H1 (cell line): ENCODE measurements around the gene BNIP2. TPM values are rescaled to one million over a fixed set of nuclear protein-coding genes. Genes with fewer than 3 reads are reported as not detected.

Experiments used
- CHD2 ChIP-seq: IDR thresholded peaks from 2 replicates; pipeline ENCODE4 v1.6.1; 2012; ENCODE audit warnings: low read length, improper control_type of control experiment
- POLR2A ChIP-seq, 2 experiments: IDR thresholded peaks; 1 replicate in 1 of 2; 2 replicates in 1 of 2; pipeline ENCODE4 v1.6.1; 2011; ENCODE audit warnings: low read depth in 2 of 2, low read length in 2 of 2, mild to moderate bottlenecking in 2 of 2; ENCODE audit errors: control extremely low read depth in 1 of 2
- polyA plus RNA-seq, 7 experiments: library from polyadenylated mRNA; depleted of rRNA in 3 of 7; stranded (reverse) in 5 of 7; unstranded in 2 of 7; fragments of >200 nt in 5 of 7; fragments of 200-250 nt in 2 of 7; gene quantifications; 1 replicate in 5 of 7; 2 replicates in 1 of 7; 4 replicates in 1 of 7; pipeline versions ENCODE4 v1.2.1 to v1.2.3, GENCODE V29; 2011 to 2013; ENCODE audit warnings: missing spikeins in 2 of 7, mixed read lengths in 2 of 7
- total RNA-seq: library from RNA; stranded (reverse); fragmentation: NEBNext Ultra II Directional; extraction: Animal tissue kit (Norgen Biotek cat#: 25700); gene quantifications from 2 replicates; pipeline ENCODE4 v1.2.1, GENCODE V29; 2021

BNIP2 gene
- total and polyA plus RNA-seq, 2 of the 8 experiments (the other 6 are each of a cell fraction or from before 2014, with no cell fraction given): 11.8 to 40.6 TPM

DNA sequence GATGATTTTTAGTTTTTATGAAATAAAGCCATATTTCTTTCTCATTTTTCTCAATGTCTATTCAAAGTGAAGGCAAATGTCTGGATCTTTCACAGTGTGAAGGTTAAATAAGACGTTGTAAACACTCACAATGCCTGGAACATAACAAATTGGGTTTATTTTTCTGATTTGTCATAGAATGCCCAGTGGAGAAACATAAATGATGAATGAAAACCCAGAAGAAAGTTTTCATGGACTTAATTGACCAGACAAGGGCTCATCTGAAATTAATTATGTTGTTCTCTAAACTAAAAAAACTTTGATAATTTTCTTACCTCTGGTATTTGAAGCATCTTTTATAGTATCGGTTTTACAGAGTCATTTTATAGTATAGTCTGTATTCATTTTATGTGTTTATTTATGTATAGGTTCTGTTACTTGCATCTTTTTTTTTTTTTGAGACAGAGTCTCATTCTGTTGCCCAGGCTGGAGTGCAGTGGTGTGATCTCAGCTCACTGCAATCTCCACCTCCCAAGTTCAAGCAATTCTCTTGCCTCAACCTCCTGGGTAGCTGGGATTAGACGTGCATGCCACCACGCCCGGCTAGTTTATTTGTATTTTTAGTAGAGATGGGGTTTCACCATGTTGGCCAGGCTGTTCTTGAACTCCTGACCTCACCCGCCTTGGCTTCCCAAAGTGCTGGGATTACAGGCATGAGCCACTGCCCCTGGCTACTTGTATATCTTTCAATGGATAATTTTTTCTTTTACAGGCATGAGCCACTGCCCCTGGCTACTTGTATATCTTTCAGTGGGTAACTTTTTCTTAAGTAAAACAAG lies 15.1 kb upstream of the BNIP2 start (continued):
- no peak for TF ChIP-seq CHD2
- TF ChIP-seq POLR2A (IDR thresholded peaks at IDR 0.05; ENCODE audit: control extremely low read depth in 1 of 2, low read depth in 2 of 2, low read length in 2 of 2): no peak
